PC-3 (cell line): ENCODE measurements around the gene STK11IP. TPM values are rescaled to one million over a fixed set of nuclear protein-coding genes. Genes with fewer than 3 reads are reported as not detected.

ENCODE experiments used
- ATAC-seq: fragments of 200-7000 bp; cut with Tn5 transposase; 2 replicates; pipeline ENCODE4 v1.9.1; 2020; ENCODE audit warnings: mild to moderate bottlenecking, moderate library complexity
- BruUV-seq: library from RNA; stranded (reverse); fragments of 400-500 nt; replicated peaks from 2 replicates; lab custom pipeline; 2021; lab: Mats Ljungman, UMichigan
- CTCF ChIA-PET: fragments of 300-600 bp; sonication (Branson Sonifier 250); formaldehyde crosslinking; loops from one replicate; lab custom pipeline; 2022; ENCODE audit warnings: antibody characterized with exemption; lab: Charles Lee
- POLR2A ChIA-PET: fragments of 300-600 bp; sonication (Branson Sonifier 250); formaldehyde crosslinking; loops from one replicate; lab custom pipeline; 2022; ENCODE audit warnings: antibody characterized with exemption; ENCODE audit not compliant: unreplicated experiment; lab: Charles Lee
- DNase-seq: peaks from one replicate; pipeline ENCODE4 v3.0.0-alpha.2; 2015
- H2AFZ ChIP-seq: fragments of 300-600 bp; sonication (generic); 2 replicates; pipeline ENCODE4 v1.6.0; 2016; ENCODE audit warnings: antibody characterized with exemption, low read length
- H3F3A ChIP-seq: fragments of 300-600 bp; sonication (generic); one replicate; pipeline ENCODE4 v1.6.0; 2017; ENCODE audit warnings: antibody characterized with exemption, low read length, control low read depth, mild to moderate bottlenecking; ENCODE audit not compliant: unreplicated experiment
- H3K27ac ChIP-seq: fragments of 300-600 bp; sonication (generic); 2 replicates; pipeline ENCODE4 v1.5.1; 2016; ENCODE audit warnings: mild to moderate bottlenecking, low read length
- H3K27me3 ChIP-seq: fragments of 300-600 bp; sonication (generic); 2 replicates; pipeline ENCODE4 v1.6.1; 2016; ENCODE audit warnings: low read length, mixed read lengths
- H3K36me3 ChIP-seq: fragments of 300-600 bp; sonication (generic); 2 replicates; pipeline ENCODE4 v1.6.1; 2016; ENCODE audit warnings: low read depth, mixed run types, low read length, mixed read lengths
- H3K4me1 ChIP-seq: fragments of 300-600 bp; sonication (generic); 2 replicates; pipeline ENCODE4 v1.5.1; 2016; ENCODE audit warnings: low read length; ENCODE audit not compliant: insufficient read depth
- H3K4me2 ChIP-seq: fragments of 300-600 bp; sonication (generic); 2 replicates; pipeline ENCODE4 v1.6.0; 2016; ENCODE audit warnings: low read length
- H3K4me3 ChIP-seq: fragments of 300-600 bp; sonication (generic); 2 replicates; pipeline ENCODE4 v1.5.1; 2016; ENCODE audit warnings: mild to moderate bottlenecking, low read length, mixed read lengths
- H3K79me2 ChIP-seq: fragments of 300-600 bp; sonication (generic); 2 replicates; pipeline ENCODE4 v1.6.1; 2017; ENCODE audit warnings: low read length, mixed read lengths
- H3K9ac ChIP-seq: fragments of 300-600 bp; sonication (generic); 2 replicates; pipeline ENCODE4 v1.6.0; 2016; ENCODE audit warnings: mild to moderate bottlenecking, low read length
- H3K9me2 ChIP-seq: fragments of 300-600 bp; sonication (generic); replicated peaks from 2 replicates; pipeline ENCODE4 v1.6.1; 2016; ENCODE audit warnings: mixed run types, low read length, mixed read lengths
- H3K9me3 ChIP-seq: fragments of 300-600 bp; sonication (generic); 2 replicates; pipeline ENCODE4 v1.6.1; 2016; ENCODE audit warnings: low read length, mixed read lengths
- H4K20me1 ChIP-seq: fragments of 300-600 bp; sonication (generic); 2 replicates; pipeline ENCODE4 v1.6.1; 2016; ENCODE audit warnings: low read length, mixed read lengths
- CTCF ChIP-seq: fragments of 300-600 bp; sonication (generic); conservative IDR thresholded peaks from 2 replicates; pipeline ENCODE4 v1.5.1; 2017; ENCODE audit warnings: antibody characterized with exemption, low read depth, mild to moderate bottlenecking, low read length
- EZH2 ChIP-seq: fragments of 300-600 bp; sonication (generic); IDR thresholded peaks from one replicate; pipeline ENCODE4 v1.6.1; 2017; ENCODE audit warnings: antibody characterized with exemption, mild to moderate bottlenecking, low read length; ENCODE audit not compliant: unreplicated experiment
- EZH2phosphoT487 ChIP-seq: fragments of 300-600 bp; sonication (generic); IDR thresholded peaks from 2 replicates; pipeline ENCODE4 v1.6.1; 2018; ENCODE audit warnings: mild to moderate bottlenecking, antibody characterized with exemption, low read length, borderline replicate concordance
- intact Hi-C: fragments of 100-400 bp; cut with micrococcal nuclease; formaldehyde crosslinking; loops from 2 replicates; pipeline ENCODE4 v1.9.0; 2023
- total RNA-seq: library from RNA; depleted of rRNA; stranded (reverse); fragments of >200 nt; gene quantifications from 2 replicates; pipeline ENCODE4 v1.2.3, GENCODE V29; 2014

Gene STK11IP
- total RNA-seq, 1 experiment from 2014 or later = 17.7 TPM

GRCh38 chr2:219565130-219566080 lies 32.3 kb upstream of the STK11IP start:
- H3K4me2 ChIP-seq = no peak overlapping the region
- H3K9me3 ChIP-seq = no peaks in the 10 kb centered on the region
- no peaks in the 10 kb centered on the region; the same call in 1 of the 2 replicates for H3K36me3 ChIP-seq
- ChIA-PET POLR2A (no interaction called here), CTCF (no interaction called here)
- H4K20me1 ChIP-seq = no peaks in the 10 kb centered on the region
- no peak overlapping the region for H3K9ac ChIP-seq
- DNase-seq = no peak
- H3K79me2 ChIP-seq = peaks cover 13% of the 10 kb centered on the region
- H3K27me3 ChIP-seq = no peaks in the 10 kb centered on the region
- no peak for ATAC-seq
- TF ChIP-seq EZH2 = no peak
- no peak for TF ChIP-seq CTCF
- intact Hi-C loops = no loop called here
- BruUV-seq = no TSS peak
- H3K4me1 ChIP-seq = peaks cover 11% of the 10 kb centered on the region
- H3F3A ChIP-seq = no peaks in the 10 kb centered on the region
- no peak overlapping the region for H2AFZ ChIP-seq
- no peak overlapping the region for H3K27ac ChIP-seq
- H3K4me3 ChIP-seq = no peak overlapping the region
- H3K9me2 ChIP-seq = no peaks in the 10 kb centered on the region

GRCh38 chr2:219566640-219567039 lies 31.0 kb upstream of the STK11IP start:
- Histone ChIP-seq H3K9ac (no peak overlapping the region), H3K36me3 (no peaks in the 10 kb centered on the region; the same call in 1 of the 2 replicates), H3K27ac (no peak overlapping the region), H3F3A (no peaks in the 10 kb centered on the region), H3K79me2 (peaks cover 20% of the 10 kb centered on the region), H4K20me1 (no peaks in the 10 kb centered on the region), H3K4me3 (no peak overlapping the region), H3K27me3 (no peaks in the 10 kb centered on the region), H2AFZ (no peak overlapping the region), H3K9me2 (no peaks in the 10 kb centered on the region), H3K9me3 (no peaks in the 10 kb centered on the region), H3K4me1 (peaks cover 14% of the 10 kb centered on the region), H3K4me2 (no peak overlapping the region)
- no peak for ATAC-seq
- no peak for DNase-seq
- CTCF ChIA-PET = no interaction called here
- intact Hi-C loops = no loop called here
- no peak for TF ChIP-seq CTCF
- TF ChIP-seq EZH2phosphoT487 = no peak
- no peak for TF ChIP-seq EZH2
- POLR2A ChIA-PET = no interaction called here
- BruUV-seq = no TSS peak

GRCh38 chr2:219567131-219567530 lies 30.5 kb upstream of the STK11IP start:
- CTCF ChIA-PET = no interaction called here
- ATAC-seq = no peak
- H3F3A ChIP-seq = no peaks in the 10 kb centered on the region
- no peaks in the 10 kb centered on the region for H3K9me3 ChIP-seq
- no peak overlapping the region for H3K9ac ChIP-seq
- POLR2A ChIA-PET = no interaction called here
- DNase-seq = no peak
- H3K27ac ChIP-seq = no peak overlapping the region
- H3K27me3 ChIP-seq = no peaks in the 10 kb centered on the region
- peaks cover 19% of the 10 kb centered on the region for H3K4me1 ChIP-seq
- no peak for TF ChIP-seq CTCF
- TF ChIP-seq EZH2phosphoT487 = no peak
- no peak for TF ChIP-seq EZH2
- no TSS peak for BruUV-seq
- H3K36me3 ChIP-seq = no peaks in the 10 kb centered on the region; the same call in 1 of the 2 replicates
- intact Hi-C loops = no loop called here
- no peak overlapping the region for H3K4me2 ChIP-seq
- H3K4me3 ChIP-seq = no peak overlapping the region
- peaks cover 20% of the 10 kb centered on the region for H3K79me2 ChIP-seq
- no peaks in the 10 kb centered on the region for H3K9me2 ChIP-seq
- no peaks in the 10 kb centered on the region for H4K20me1 ChIP-seq
- H2AFZ ChIP-seq = no peak overlapping the region
